ENCODE measurements around the gene EIF2S1. TPM values are rescaled to one million over a fixed set of nuclear protein-coding genes. Genes with fewer than 3 reads are reported as not detected.
"Not testable (repeated sequence)": the region's sequence is repeated elsewhere in the genome, so short reads cannot be mapped to it uniquely, and the experiment has no call there.

The EIF2S1 gene
- total RNA-seq, 2 donors from 2014 or later: 74.9 to 126 TPM

GRCh38 chr14:67400434-67400833 is 40.3 kb downstream of the EIF2S1 start:
- Histone ChIP-seq H3K27ac (no peak overlapping the region), H3K4me1 (ENCODE audit: control insufficient read depth in 1 of 2, low read depth in 2 of 2) (no peaks in the 10 kb centered on the region), H3K36me3 (no peaks in the 10 kb centered on the region), H3K4me3 (no peak overlapping the region), H3K27me3 (replicated peaks; ENCODE audit: insufficient read depth) (no peaks in the 10 kb centered on the region), H3K9me3 (no peaks in the 10 kb centered on the region)
- TF ChIP-seq CTCF (IDR thresholded peaks at IDR 0.05): no peak
- ATAC-seq (ENCODE audit: insufficient number of reproducible peaks, low FRiP score, low read depth): no peak
- DNase-seq (ENCODE audit: low spot score): no peak

DNA sequence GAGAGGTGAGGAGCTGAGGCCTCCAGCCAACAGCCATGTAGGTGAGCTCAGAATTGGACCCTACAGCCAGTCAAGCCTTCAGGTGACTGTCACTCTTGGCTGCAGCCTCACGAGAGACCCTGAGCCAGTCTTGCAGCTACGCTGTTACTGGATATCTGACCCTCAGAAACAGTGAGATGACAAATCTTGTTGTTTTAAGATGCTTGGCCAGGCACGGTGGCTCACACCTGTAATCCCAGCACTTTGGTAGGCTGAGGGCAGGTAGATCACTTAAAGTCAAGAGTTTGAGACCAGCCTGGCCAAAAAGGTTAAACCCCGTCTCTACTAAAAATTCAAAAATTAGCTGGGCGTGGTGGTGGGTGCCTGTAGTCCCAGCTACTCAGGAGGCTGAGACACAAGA is 45.6 kb downstream of the EIF2S1 start:
- H3K4me3 ChIP-seq: no peak overlapping the region
- no peak for DNase-seq (ENCODE audit: low spot score)
- H3K27ac ChIP-seq: no peak overlapping the region
- H3K36me3 ChIP-seq: no peaks in the 10 kb centered on the region
- H3K4me1 ChIP-seq (ENCODE audit: control insufficient read depth in 1 of 2, low read depth in 2 of 2): no peaks in the 10 kb centered on the region
- no peaks in the 10 kb centered on the region for H3K9me3 ChIP-seq
- TF ChIP-seq CTCF (IDR thresholded peaks at IDR 0.05): no peak
- no peaks in the 10 kb centered on the region for H3K27me3 ChIP-seq (replicated peaks; ENCODE audit: insufficient read depth)
- ATAC-seq (ENCODE audit: insufficient number of reproducible peaks, low FRiP score, low read depth): no peak

DNA sequence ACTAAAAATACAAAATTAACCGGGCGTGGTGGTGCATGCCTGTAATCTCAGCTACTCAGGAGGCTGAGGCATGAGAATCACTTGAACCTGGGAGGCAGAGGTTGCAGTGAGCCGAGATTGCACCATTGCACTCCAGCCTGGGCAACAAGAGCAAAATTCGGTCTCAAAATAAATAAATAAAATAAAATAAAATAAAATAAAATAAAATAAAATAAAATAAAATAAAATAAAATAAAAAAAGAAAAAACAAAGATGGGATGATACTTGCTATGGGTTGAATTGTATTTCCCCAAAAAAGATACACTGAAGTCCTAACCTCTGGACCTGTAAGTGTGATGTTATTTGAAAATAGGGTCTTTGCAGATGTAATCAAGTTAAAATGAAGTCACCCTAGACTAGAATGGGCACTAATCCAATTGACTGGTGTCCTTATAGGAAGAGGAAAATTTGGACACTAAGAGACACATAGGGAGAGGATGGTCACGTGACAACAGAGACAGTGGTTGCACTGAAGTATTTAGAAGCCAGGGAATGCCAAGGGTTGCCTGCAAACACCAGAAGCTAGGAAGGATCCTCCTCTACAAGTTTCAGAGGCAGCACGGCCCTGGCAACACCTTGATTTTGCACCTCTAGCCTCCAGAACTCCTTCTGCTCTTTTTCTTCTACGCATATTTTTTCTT is 48.1 kb downstream of the EIF2S1 start:
- ATAC-seq (ENCODE audit: insufficient number of reproducible peaks, low FRiP score, low read depth); H3K27ac ChIP-seq; H3K4me3 ChIP-seq; H3K4me1 ChIP-seq (ENCODE audit: control insufficient read depth in 1 of 2, low read depth in 2 of 2); DNase-seq (ENCODE audit: low spot score); H3K9me3 ChIP-seq; H3K36me3 ChIP-seq; H3K27me3 ChIP-seq (replicated peaks; ENCODE audit: insufficient read depth): not testable (repeated sequence)

DNA sequence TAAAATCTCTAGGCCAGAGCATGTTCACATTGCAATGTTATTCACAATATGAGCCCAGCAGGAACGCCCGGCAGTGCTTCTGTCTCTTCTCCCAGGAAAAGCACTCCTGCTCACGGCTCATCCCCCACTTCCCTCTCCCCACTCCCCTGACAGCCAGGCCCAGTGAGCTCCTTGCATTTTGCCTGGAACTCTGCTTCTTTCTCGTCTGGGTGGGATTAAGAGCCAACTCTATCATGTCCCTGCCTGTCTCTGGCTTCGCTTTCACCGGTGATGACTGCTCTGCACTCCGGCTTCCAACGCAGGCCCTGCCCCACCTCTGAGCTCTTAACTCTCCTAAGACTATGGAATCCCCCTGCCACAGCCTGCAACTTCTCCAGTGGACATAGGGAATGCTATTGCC is 49.3 kb downstream of the EIF2S1 start:
- Histone ChIP-seq H3K27me3 (replicated peaks; ENCODE audit: insufficient read depth) (peaks cover 9% of the 10 kb centered on the region), H3K4me1 (ENCODE audit: control insufficient read depth in 1 of 2, low read depth in 2 of 2) (peaks cover 0 to 8% of the 10 kb centered on the region in 2 donors), H3K9me3 (no peaks in the 10 kb centered on the region), H3K36me3 (no peaks in the 10 kb centered on the region), H3K27ac (no peak overlapping the region), H3K4me3 (no peak overlapping the region)
- DNase-seq (ENCODE audit: low spot score): no peak
- ATAC-seq (ENCODE audit: insufficient number of reproducible peaks, low FRiP score, low read depth): no peak
- TF ChIP-seq CTCF (IDR thresholded peaks at IDR 0.05): no peak

DNA sequence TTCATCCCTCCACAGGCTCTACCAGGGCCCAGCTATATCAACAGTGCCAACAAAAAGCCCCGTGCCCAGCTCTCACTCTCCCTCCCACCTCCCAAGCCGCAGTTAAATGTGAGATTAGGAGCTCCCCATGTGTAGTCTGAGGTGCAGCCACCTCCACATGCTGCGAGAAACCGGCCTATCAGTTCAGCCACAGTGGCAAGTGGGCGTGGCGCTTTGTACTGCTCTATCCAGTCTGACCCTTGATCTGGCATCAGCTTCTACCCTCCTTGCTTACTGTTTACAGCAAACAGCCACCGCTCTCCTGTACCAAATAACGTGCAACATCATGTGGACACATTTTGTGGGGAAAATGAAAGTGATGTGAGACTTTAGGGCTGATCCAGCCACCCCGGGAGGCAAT is 50.2 kb downstream of the EIF2S1 start:
- ATAC-seq (ENCODE audit: insufficient number of reproducible peaks, low FRiP score, low read depth) (no peak), DNase-seq (ENCODE audit: low spot score) (no peak)
- Histone ChIP-seq H3K36me3 (no peaks in the 10 kb centered on the region), H3K9me3 (no peaks in the 10 kb centered on the region), H3K4me3 (no peak overlapping the region), H3K27me3 (replicated peaks; ENCODE audit: insufficient read depth) (peaks cover 9% of the 10 kb centered on the region), H3K4me1 (ENCODE audit: control insufficient read depth in 1 of 2, low read depth in 2 of 2) (peaks cover 0 to 8% of the 10 kb centered on the region in 2 donors), H3K27ac (no peak overlapping the region)
- TF ChIP-seq CTCF (IDR thresholded peaks at IDR 0.05): no peak

DNA sequence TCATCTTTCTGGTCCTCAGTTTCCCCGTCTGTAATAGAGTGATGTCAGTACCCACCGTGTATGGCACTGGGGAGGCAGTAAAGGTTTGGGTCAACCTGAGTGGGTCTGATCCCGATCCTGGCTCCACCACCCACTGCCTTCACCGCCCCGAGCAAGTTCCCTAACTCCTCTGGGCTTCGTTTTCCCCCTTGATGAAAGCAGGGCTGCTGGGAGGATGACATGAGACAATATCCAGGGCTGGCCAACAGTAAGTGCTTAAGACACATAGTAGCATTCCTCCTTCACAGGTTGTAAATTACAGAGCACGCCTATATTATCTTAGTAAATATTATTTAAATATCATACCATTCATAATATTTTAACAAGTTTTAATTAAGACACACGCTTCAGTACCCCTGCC is 51.2 kb downstream of the EIF2S1 start:
- ATAC-seq (ENCODE audit: insufficient number of reproducible peaks, low FRiP score, low read depth): no peak
- Histone ChIP-seq H3K27me3 (replicated peaks; ENCODE audit: insufficient read depth) (peaks cover 9% of the 10 kb centered on the region), H3K36me3 (no peaks in the 10 kb centered on the region), H3K4me1 (ENCODE audit: control insufficient read depth in 1 of 2, low read depth in 2 of 2) (peaks cover 0 to 8% of the 10 kb centered on the region in 2 donors), H3K9me3 (no peaks in the 10 kb centered on the region), H3K27ac (no peak overlapping the region), H3K4me3 (peak overlapping the region; percentile 67)
- DNase-seq (ENCODE audit: low spot score): no peak
- no peak for TF ChIP-seq CTCF (IDR thresholded peaks at IDR 0.05)

Data from thoracic aorta (tissue), 2 donors.